Glomerular visceral epithelial cell (primary cell): ENCODE results near the gene FARS2.
A peak's percentile ranks its signal among the peaks of the same experiment; 100 is the strongest.
"Not testable (repeated sequence)": the region's sequence is repeated elsewhere in the genome, so short reads cannot be mapped to it uniquely, and the experiment has no call there.

Experiments
- DNase-seq: peaks from one replicate; pipeline ENCODE4 v3.0.0-alpha.2; 2016; ENCODE audit errors: extremely low spot score

The FARS2 gene

GRCh38 chr6:5665173-5665572 is 403.9 kb downstream of the FARS2 start:
- no peak for DNase-seq

DNA sequence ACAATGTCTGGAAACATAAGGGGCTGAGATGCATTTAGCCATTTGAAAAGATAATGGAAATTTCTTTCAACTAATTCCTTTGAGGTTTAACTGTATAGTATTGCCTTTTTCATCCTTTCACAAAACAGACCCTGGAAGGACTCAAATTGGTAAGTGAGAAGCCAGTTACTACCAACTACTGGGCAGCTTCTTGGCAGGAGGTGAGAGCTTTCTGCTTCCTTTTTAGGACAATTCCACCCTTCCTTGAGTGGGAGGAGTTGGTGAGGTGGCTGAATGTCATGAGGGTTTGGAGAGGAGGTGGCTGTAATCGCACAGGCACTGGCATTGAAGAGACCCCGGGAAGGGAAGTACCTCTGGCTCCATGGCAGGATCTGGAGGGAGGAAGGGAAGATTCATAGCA is 404.4 kb downstream of the FARS2 start:
- no peak for DNase-seq

DNA sequence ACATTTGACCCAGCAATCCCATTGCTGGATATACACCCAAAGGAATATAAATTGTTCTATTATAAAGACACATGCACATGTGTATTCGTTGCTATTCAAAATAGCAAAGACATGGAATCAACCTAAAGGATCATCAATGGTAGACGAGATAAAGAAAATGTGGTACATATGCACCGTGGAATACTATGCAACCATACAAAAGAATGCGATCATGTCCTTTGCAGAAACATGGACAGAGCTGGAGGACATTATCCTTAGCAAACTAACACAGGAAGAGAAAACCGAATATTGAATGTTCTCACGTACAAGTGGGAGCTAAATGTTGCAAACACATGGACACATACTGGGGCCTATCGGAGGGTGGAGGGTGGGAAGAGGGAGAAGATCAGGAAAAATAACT is 405.4 kb downstream of the FARS2 start:
- no peak for DNase-seq

GRCh38 chr6:5667737-5668136 is 406.4 kb downstream of the FARS2 start:
- no peak for DNase-seq

GRCh38 chr6:5670381-5670780 is 409.1 kb downstream of the FARS2 start:
- no peak for DNase-seq

- DNase-seq, result no peak
These were observed 409.7 kb downstream of the FARS2 start for GRCh38 chr6:5670811-5671561.

- no peak for DNase-seq
These were observed 410.6 kb downstream of the FARS2 start for GRCh38 chr6:5671601-5672559.

- DNase-seq, result peak; percentile 52
These were observed 411.3 kb downstream of the FARS2 start for GRCh38 chr6:5672581-5673011.

- no peak for DNase-seq
These were observed 411.9 kb downstream of the FARS2 start for GRCh38 chr6:5673019-5673790.

DNA sequence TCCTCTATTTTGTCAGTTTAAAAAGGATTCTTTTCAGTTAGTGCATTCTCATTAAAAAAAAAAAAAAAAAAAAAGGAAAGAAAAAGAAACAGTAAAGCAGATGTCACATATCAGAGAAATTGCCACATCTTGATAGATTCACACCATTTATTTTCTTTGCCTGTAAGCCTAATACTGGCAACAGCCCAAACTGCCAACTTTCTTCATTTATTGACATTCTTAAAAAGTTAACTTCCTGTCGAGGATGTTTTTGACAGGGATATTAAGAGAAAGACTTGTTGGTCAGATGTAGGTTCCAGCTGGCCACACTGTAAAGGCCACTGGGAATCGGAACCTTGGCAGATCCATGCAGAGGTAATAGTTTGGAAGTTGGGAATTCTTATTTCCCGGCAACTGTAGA is 412.8 kb downstream of the FARS2 start:
- DNase-seq, result no peak

DNA sequence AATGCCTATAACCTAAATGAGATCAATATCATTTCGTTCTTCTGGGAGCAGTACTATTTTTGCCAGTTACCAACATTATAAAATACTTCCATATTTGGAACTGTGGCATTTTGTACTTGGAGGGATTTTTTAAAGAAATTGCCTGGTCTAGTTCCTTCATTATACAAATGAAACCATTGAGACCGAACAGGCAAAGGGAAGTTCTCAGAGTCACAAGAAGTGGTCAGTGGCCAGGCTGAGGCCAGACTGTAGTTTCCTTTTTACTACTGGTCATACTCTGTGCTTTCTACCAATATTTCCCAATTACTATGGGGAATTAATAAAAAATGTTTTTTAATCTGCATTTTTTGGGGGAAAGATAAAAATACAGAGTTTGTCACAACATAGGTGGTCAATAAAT is 413.4 kb downstream of the FARS2 start:
- no peak for DNase-seq

- no peak for DNase-seq
These were observed 415.4 kb downstream of the FARS2 start for GRCh38 chr6:5676701-5677100.

DNA sequence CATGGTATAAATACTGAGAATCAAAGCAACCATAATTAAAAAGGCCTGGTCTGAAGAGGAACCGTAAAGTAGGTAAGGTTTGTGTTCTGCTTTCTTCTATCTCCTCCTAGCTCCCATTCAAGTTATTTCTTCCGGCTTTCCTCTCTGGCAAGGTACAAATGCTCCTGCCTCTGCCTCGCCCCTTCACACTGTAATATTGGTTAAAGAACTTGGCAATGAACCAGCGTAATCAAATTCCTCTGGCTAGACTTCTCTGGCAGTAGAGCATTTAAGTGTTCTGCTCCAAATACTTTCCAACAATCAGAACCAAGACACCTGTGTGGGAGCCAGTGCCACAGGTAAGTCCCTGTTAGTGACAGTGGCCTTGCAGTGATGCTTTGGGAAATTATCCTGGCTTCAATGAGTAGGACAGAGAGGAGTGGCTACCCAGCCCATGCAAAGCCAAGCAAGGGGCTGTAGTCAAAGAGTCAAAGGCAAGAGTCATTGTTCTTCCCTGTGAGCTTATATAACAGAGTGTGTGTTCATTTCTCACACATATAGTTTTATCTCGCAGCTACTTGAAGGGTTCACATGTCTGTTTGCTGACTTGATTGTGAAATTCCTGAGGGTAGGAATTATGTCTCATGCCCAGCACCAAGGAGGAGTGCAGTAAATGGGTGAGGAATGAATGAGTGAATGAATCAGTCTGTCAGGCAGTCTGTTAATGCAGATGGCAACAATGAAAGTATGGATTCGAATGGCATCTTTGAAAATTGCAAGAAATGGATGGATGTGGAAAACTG is 416.1 kb downstream of the FARS2 start:
- DNase-seq, result no peak

- no peak for DNase-seq
These were observed 418.0 kb downstream of the FARS2 start for GRCh38 chr6:5679270-5679669.

GRCh38 chr6:5679691-5680090 is 418.4 kb downstream of the FARS2 start:
- no peak for DNase-seq

- DNase-seq, result peak; percentile 7
These were observed 418.8 kb downstream of the FARS2 start for GRCh38 chr6:5680095-5680494.

- no peak for DNase-seq
These were observed 420.2 kb downstream of the FARS2 start for GRCh38 chr6:5681480-5681879.

- DNase-seq, result no peak
These were observed 421.2 kb downstream of the FARS2 start for GRCh38 chr6:5682530-5682929.

DNA sequence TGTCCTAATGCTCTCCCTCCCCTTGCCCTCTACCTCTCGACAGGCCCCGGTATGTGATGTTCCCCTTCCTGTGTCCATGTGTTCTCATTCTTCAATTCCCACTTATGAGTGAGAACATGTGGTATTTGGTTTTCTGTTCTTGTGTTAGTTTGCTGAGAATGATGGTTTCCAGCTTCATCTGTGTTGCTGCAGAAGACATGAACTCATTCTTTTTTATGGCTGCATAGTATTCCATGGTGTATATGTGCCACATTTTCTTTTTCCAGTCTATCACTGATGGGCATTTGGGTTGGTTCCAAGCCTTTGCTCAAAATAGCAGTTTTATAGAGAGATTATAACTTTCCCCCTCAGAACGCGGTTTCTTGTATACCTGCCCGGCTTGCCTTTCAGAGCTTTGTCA is 422.4 kb downstream of the FARS2 start:
- not testable (repeated sequence) for DNase-seq

GRCh38 chr6:5684320-5685053 is 423.2 kb downstream of the FARS2 start:
- DNase-seq, result no peak
